GM23338 (cell line): ENCODE measurements around the gene F7. TPM values are rescaled to one million over a fixed set of nuclear protein-coding genes. Genes with fewer than 3 reads are reported as not detected.

Experiments
- ATAC-seq: fragments of 200-7000 bp; cut with Tn5 transposase; 3 replicates; pipeline ENCODE4 v1.9.1; 2020
- DNase-seq: peaks from one replicate; pipeline ENCODE4 v3.0.0-alpha.2; 2015; ENCODE audit warnings: low spot score
- H2AFZ ChIP-seq: fragments of 200-600 bp; sonication (generic); 2 replicates; pipeline ENCODE4 v1.8.0; 2016; ENCODE audit warnings: antibody characterized with exemption, mild to moderate bottlenecking, moderate library complexity
- H3F3A ChIP-seq: fragments of 200-600 bp; sonication (generic); replicated peaks from 2 replicates; pipeline ENCODE4 v1.8.0; 2017; ENCODE audit warnings: antibody characterized with exemption, mixed run types, low read depth
- H3K27ac ChIP-seq: fragments of 200-600 bp; sonication (generic); 2 replicates; pipeline ENCODE4 v1.6.1; 2016; ENCODE audit warnings: low read depth
- H3K27me3 ChIP-seq: fragments of 200-600 bp; sonication (generic); 2 replicates; pipeline ENCODE4 v1.8.0; 2016; ENCODE audit warnings: mild to moderate bottlenecking, mixed run types, moderate library complexity; ENCODE audit not compliant: insufficient read depth
- H3K36me3 ChIP-seq: fragments of 200-600 bp; sonication (generic); 2 replicates; pipeline ENCODE4 v1.8.0; 2016; ENCODE audit warnings: mild to moderate bottlenecking; ENCODE audit not compliant: insufficient read depth
- H3K4me1 ChIP-seq: fragments of 200-600 bp; sonication (generic); 2 replicates; pipeline ENCODE4 v1.8.0; 2016; ENCODE audit warnings: mild to moderate bottlenecking, moderate library complexity; ENCODE audit not compliant: insufficient read depth
- H3K4me2 ChIP-seq: fragments of 200-600 bp; sonication (generic); 2 replicates; pipeline ENCODE4 v1.7.1; 2017; ENCODE audit warnings: mixed run types
- H3K4me3 ChIP-seq: fragments of 200-600 bp; sonication (generic); 2 replicates; pipeline ENCODE4 v1.6.1; 2016; ENCODE audit warnings: mixed run types
- H3K79me2 ChIP-seq: fragments of 200-600 bp; sonication (generic); replicated peaks from 2 replicates; pipeline ENCODE4 v1.8.0; 2017; ENCODE audit warnings: mild to moderate bottlenecking; ENCODE audit not compliant: insufficient read depth
- H3K9me2 ChIP-seq: fragments of 200-600 bp; sonication (generic); 2 replicates; pipeline ENCODE4 v1.8.0; 2017; ENCODE audit not compliant: insufficient read depth
- H4K20me1 ChIP-seq: fragments of 200-600 bp; sonication (generic); replicated peaks from 2 replicates; pipeline ENCODE4 v1.8.0; 2017; ENCODE audit warnings: mild to moderate bottlenecking; ENCODE audit not compliant: insufficient read depth
- H3K27ac Mint-ChIP-seq: 2 replicates; pipeline ENCODE4 v1.8.0; 2020; ENCODE audit warnings: inconsistent platforms, mild to moderate bottlenecking, moderate library complexity, mixed read lengths
- H3K27me3 Mint-ChIP-seq: 3 replicates; pipeline ENCODE4 v1.8.0; 2022; ENCODE audit warnings: low read depth, mild to moderate bottlenecking, moderate library complexity, mixed read lengths, inconsistent platforms; ENCODE audit not compliant: insufficient read depth, poor library complexity
- H3K36me3 Mint-ChIP-seq: 3 replicates; pipeline ENCODE4 v1.8.0; 2021; ENCODE audit warnings: low read depth, mild to moderate bottlenecking, inconsistent platforms, moderate library complexity, mixed read lengths
- H3K4me1 Mint-ChIP-seq: 3 replicates; pipeline ENCODE4 v1.8.0; 2020; ENCODE audit warnings: mild to moderate bottlenecking, inconsistent platforms, mixed read lengths
- H3K4me3 Mint-ChIP-seq: 3 replicates; pipeline ENCODE4 v1.8.0; 2021; ENCODE audit warnings: moderate library complexity, mild to moderate bottlenecking, inconsistent platforms, mixed read lengths
- H3K9me3 Mint-ChIP-seq: 3 replicates; pipeline ENCODE4 v1.8.0; 2020; ENCODE audit warnings: moderate library complexity, mild to moderate bottlenecking, inconsistent platforms, mixed read lengths
- CREB1 ChIP-seq: fragments of 250-450 bp; sonication (Bioruptor Pico); IDR thresholded peaks from 2 replicates; pipeline ENCODE4 v1.5.0; 2020; ENCODE audit warnings: low read depth, mild to moderate bottlenecking, moderate library complexity
- EZH2 ChIP-seq: fragments of 200-600 bp; sonication (generic); IDR thresholded peaks from one replicate; pipeline ENCODE4 v1.8.0; 2017; ENCODE audit warnings: antibody characterized with exemption, mild to moderate bottlenecking, low read depth; ENCODE audit not compliant: unreplicated experiment
- EZH2phosphoT487 ChIP-seq: fragments of 200-600 bp; sonication (generic); IDR thresholded peaks from one replicate; pipeline ENCODE4 v1.8.1; 2018; ENCODE audit warnings: antibody characterized with exemption; ENCODE audit not compliant: unreplicated experiment
- JUNB ChIP-seq: IDR thresholded peaks from one replicate; pipeline ENCODE4 v1.6.1; 2016; ENCODE audit warnings: antibody characterized with exemption; ENCODE audit not compliant: unreplicated experiment
- NANOG ChIP-seq: IDR thresholded peaks from 2 replicates; pipeline ENCODE4 v1.6.1; 2016; ENCODE audit warnings: antibody characterized with exemption, borderline replicate concordance
- POLR2AphosphoS5 ChIP-seq: IDR thresholded peaks from 2 replicates; pipeline ENCODE4 v1.6.1; 2016; ENCODE audit warnings: antibody characterized with exemption, low read depth
- STAT1 ChIP-seq: IDR thresholded peaks from one replicate; pipeline ENCODE4 v1.6.1; 2016; ENCODE audit warnings: antibody characterized with exemption; ENCODE audit not compliant: unreplicated experiment
- ZNF114 ChIP-seq: fragments of 250-450 bp; sonication (Bioruptor Pico); IDR thresholded peaks from 2 replicates; pipeline ENCODE4 v1.5.0; 2020; ENCODE audit warnings: mild to moderate bottlenecking, moderate library complexity
- ZNF331 ChIP-seq: fragments of 250-450 bp; sonication (Bioruptor Pico); IDR thresholded peaks from 2 replicates; pipeline ENCODE4 v1.5.0; 2020; ENCODE audit warnings: low read depth, mild to moderate bottlenecking, moderate library complexity
- polyA plus RNA-seq: library from polyadenylated mRNA; unstranded; fragments of >200 nt; fragmentation: Nextera tagmentation; extraction: Ambion mirVana; gene quantifications from 2 replicates; pipeline ENCODE4 v1.2.1, GENCODE V29; 2016
- total RNA-seq: library from RNA; depleted of rRNA; stranded (reverse); fragments of >200 nt; shearing (Covaris generic); gene quantifications from 2 replicates; pipeline ENCODE4 v1.2.3, GENCODE V29; 2014
- TF ChIP-seq, protein P1 (sequence below): IDR thresholded peaks from one replicate; pipeline ENCODE4 v1.6.1; 2018; ENCODE audit warnings: antibody characterized with exemption; ENCODE audit not compliant: unreplicated experiment
- TF ChIP-seq, protein P2 (sequence below): IDR thresholded peaks from 2 replicates; pipeline ENCODE4 v1.6.1; 2016; ENCODE audit warnings: antibody characterized with exemption
- TF ChIP-seq, protein P3 (sequence below), 2 experiments: fragments of 200-600 bp in 1 of 2; sonication (generic) in 1 of 2; conservative IDR thresholded peaks; 2 replicates each; pipeline versions ENCODE4 v1.5.1 to v1.6.1; 2016 to 2017; ENCODE audit warnings: antibody characterized with exemption in 2 of 2, low read depth in 2 of 2, mild to moderate bottlenecking in 2 of 2, moderate library complexity in 1 of 2

Gene F7
- total and polyA plus RNA-seq, 2 experiments from 2014 or later, result 0.16 to 0.24 TPM

DNA sequence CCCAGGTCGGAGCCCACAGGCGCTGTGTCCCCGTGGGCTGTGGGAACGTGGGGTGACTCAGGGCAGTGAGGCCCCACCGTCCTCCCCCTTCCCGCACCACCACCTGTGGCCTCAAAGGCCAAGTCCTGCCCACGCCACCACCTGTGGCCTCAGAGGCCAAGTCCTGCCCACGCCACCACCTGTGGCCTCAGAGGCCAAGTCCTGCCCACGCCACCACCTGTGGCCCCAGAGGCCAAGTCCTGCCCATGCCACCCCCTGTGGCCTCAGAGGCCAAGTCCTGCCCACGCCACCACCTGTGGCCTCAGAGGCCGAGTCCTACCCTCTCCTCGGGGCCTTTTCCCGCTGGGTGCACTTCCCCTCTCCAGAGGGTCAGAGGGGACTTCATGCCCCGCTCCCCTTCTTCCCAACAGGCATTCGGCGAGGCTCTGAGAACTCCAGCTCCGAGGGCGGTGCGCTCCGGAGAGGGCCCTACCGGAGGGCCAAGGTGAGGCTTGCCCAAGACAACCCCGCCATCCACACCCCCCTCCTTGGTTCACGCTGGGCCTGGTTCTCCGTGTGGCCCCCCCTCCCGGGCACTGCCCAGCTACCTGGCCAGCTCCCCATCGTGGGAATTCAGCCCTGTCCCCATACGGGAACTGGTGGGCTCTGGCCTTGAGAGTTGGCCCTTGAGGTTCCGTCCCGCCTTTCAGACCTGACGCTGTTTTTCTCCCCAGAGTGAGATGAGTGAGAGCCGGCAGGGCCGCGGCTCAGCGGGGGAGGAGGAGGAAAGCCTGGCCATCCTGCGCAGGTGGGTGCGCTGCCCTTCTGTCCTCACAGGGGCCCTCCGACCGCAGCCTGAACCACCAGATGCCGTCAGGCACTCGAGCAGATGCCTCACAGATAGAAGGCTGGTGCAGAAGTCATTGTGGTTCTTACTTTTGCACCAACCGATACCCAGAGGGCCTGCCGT lies 27.4 kb upstream of the F7 start:
- peaks cover 5% of the 10 kb centered on the region; the same call in 2 of the 3 replicates for H3K36me3 Mint-ChIP-seq
- Histone ChIP-seq H3K27ac (no peak overlapping the region), H3K9me2 (no peaks in the 10 kb centered on the region), H3F3A (no peaks in the 10 kb centered on the region), H3K79me2 (no peaks in the 10 kb centered on the region), H3K4me1 (no peaks in the 10 kb centered on the region), H3K27me3 (no peaks in the 10 kb centered on the region), H3K4me3 (no peak overlapping the region), H4K20me1 (no peaks in the 10 kb centered on the region), H3K36me3 (no peaks in the 10 kb centered on the region), H2AFZ (no peak overlapping the region), H3K4me2 (no peak overlapping the region)
- no peak overlapping the region; the same call in none of the 2 replicates for H3K27ac Mint-ChIP-seq
- H3K4me3 Mint-ChIP-seq, result no peak overlapping the region
- no peaks in the 10 kb centered on the region; the same call in 2 of the 3 replicates for H3K4me1 Mint-ChIP-seq
- TF ChIP-seq, protein P1, sequence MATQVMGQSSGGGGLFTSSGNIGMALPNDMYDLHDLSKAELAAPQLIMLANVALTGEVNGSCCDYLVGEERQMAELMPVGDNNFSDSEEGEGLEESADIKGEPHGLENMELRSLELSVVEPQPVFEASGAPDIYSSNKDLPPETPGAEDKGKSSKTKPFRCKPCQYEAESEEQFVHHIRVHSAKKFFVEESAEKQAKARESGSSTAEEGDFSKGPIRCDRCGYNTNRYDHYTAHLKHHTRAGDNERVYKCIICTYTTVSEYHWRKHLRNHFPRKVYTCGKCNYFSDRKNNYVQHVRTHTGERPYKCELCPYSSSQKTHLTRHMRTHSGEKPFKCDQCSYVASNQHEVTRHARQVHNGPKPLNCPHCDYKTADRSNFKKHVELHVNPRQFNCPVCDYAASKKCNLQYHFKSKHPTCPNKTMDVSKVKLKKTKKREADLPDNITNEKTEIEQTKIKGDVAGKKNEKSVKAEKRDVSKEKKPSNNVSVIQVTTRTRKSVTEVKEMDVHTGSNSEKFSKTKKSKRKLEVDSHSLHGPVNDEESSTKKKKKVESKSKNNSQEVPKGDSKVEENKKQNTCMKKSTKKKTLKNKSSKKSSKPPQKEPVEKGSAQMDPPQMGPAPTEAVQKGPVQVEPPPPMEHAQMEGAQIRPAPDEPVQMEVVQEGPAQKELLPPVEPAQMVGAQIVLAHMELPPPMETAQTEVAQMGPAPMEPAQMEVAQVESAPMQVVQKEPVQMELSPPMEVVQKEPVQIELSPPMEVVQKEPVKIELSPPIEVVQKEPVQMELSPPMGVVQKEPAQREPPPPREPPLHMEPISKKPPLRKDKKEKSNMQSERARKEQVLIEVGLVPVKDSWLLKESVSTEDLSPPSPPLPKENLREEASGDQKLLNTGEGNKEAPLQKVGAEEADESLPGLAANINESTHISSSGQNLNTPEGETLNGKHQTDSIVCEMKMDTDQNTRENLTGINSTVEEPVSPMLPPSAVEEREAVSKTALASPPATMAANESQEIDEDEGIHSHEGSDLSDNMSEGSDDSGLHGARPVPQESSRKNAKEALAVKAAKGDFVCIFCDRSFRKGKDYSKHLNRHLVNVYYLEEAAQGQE, result no peak
- TF ChIP-seq STAT1 (no peak), EZH2phosphoT487 (no peak), EZH2 (no peak), NANOG (no peak), JUNB (no peak), ZNF331 (no peak), ZNF114 (CRISPR knock-in tag) (no peak), POLR2AphosphoS5 (no peak), CREB1 (CRISPR knock-in tag) (no peak)
- TF ChIP-seq, protein P2, sequence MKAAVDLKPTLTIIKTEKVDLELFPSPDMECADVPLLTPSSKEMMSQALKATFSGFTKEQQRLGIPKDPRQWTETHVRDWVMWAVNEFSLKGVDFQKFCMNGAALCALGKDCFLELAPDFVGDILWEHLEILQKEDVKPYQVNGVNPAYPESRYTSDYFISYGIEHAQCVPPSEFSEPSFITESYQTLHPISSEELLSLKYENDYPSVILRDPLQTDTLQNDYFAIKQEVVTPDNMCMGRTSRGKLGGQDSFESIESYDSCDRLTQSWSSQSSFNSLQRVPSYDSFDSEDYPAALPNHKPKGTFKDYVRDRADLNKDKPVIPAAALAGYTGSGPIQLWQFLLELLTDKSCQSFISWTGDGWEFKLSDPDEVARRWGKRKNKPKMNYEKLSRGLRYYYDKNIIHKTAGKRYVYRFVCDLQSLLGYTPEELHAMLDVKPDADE, result no peak
- TF ChIP-seq, protein P3, sequence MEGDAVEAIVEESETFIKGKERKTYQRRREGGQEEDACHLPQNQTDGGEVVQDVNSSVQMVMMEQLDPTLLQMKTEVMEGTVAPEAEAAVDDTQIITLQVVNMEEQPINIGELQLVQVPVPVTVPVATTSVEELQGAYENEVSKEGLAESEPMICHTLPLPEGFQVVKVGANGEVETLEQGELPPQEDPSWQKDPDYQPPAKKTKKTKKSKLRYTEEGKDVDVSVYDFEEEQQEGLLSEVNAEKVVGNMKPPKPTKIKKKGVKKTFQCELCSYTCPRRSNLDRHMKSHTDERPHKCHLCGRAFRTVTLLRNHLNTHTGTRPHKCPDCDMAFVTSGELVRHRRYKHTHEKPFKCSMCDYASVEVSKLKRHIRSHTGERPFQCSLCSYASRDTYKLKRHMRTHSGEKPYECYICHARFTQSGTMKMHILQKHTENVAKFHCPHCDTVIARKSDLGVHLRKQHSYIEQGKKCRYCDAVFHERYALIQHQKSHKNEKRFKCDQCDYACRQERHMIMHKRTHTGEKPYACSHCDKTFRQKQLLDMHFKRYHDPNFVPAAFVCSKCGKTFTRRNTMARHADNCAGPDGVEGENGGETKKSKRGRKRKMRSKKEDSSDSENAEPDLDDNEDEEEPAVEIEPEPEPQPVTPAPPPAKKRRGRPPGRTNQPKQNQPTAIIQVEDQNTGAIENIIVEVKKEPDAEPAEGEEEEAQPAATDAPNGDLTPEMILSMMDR (conservative IDR thresholded peaks at IDR 0.05; ENCODE audit: low read depth in 2 of 2), result no peak
- no peaks in the 10 kb centered on the region for H3K9me3 Mint-ChIP-seq
- peaks cover 8% of the 10 kb centered on the region for H3K27me3 Mint-ChIP-seq
- DNase-seq (no peak), ATAC-seq (no peak)
